GM18508 (cell line): ENCODE results near the gene IST1.
"Not testable (repeated sequence)": the region's sequence is repeated elsewhere in the genome, so short reads cannot be mapped to it uniquely, and the experiment has no call there.

Experiments
- ATAC-seq: cut with Tn5 transposase; IDR thresholded peaks from one replicate; pipeline ENCODE4 v1.9.1; 2021; ENCODE audit warnings: moderate number of reproducible peaks; ENCODE audit not compliant: insufficient read depth, unreplicated experiment

Gene IST1

GRCh38 chr16:71894921-71895678, at the start of gene IST1:
TSS of gene IST1 (plus strand) at chr16:71895531. CDS start at chr16:71915641, 20,110 bp downstream.
- ATAC-seq: peak; percentile 44

DNA sequence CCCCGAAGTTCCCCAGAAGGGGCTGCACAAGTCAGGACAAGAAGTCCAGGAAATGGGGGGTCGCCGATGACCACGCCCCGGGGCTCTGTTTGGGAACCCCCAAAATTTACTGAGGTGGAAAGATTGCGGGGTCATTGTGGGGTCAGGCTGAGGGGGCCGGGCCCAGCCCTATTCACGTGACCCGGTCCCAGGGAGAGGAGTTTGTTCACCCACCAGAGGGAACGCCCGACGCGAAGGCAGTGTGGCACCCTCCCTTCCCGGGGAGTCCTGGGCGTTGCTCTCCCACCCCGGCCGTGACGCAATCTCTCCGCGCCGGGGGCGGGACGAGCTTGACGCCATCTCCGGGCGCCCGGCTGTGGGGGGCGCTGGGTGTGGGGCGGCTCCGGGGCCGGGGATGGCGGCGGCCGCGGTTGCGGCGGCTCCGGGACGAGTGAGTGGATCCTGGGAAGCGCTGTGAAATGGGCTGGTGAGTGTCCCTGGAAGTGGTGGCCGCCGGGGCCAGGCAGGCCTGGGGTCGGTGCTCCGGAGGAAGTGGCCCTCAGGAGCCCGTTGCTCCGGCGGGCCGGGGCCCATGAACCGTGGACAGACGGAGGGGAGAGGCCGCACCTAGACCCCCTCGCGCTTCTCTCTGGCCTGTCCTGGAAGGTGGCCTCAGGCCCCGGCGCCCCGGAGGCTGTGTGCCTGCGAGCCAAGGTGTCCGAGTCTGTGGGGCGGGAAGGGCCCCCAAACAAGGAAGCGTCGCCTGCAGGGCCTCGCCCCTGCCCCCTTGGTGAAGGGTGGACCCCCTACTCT, 49.5 kb upstream of the IST1 start, which contains the start of gene ATXN1L:
Gene ATXN1L, plus strand, starts transcription at position 338 of the 792 bp plus-strand sequence. CDS start 3,765 bp downstream, outside the sequence.
- ATAC-seq: no peak

- ATAC-seq: no peak
Measured at GRCh38 chr16:71846431-71846830, 48.9 kb upstream of the IST1 start.

GRCh38 chr16:71847096-71847495, 48.2 kb upstream of the IST1 start:
- no peak for ATAC-seq

DNA sequence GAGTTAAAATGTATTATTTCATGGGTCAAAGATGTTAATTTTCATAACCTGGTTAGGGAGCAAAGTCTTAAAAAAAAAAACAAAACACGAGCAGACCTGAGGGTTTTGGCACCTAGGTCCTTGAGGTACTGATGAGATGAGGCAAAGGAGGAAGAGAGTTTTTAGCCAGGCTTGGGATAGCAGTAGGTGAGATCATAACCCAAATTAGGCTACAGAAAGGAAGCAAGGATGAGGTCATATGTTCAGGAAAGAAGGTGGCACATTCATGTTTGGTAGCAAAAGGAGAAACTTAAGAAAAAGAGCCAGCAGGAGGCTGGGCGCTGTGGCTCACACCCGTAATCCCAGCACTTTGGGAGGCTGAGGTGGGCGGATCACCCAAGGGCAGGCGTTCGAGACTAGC, 46.7 kb upstream of the IST1 start:
- no peak for ATAC-seq

DNA sequence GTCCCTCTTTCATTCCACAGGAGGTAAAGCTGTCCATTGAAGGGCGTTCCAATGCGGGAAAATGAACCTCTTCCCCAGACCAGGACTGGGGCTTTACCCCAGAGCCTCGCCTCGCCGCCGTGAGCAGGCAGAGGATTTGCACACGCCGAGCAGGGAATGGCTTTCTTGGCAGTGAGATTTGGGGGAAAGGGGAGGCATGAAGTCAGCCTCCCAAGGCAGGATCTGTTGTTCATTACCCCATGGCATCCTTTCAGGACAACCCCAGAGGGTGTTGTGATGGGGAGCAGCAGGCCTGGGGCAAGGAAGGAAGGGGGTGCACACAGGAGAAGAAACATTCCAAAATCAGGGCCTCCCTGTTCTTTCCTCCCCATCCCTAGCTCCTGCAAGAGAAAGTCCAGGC, 43.6 kb upstream of the IST1 start:
- ATAC-seq: no peak

DNA sequence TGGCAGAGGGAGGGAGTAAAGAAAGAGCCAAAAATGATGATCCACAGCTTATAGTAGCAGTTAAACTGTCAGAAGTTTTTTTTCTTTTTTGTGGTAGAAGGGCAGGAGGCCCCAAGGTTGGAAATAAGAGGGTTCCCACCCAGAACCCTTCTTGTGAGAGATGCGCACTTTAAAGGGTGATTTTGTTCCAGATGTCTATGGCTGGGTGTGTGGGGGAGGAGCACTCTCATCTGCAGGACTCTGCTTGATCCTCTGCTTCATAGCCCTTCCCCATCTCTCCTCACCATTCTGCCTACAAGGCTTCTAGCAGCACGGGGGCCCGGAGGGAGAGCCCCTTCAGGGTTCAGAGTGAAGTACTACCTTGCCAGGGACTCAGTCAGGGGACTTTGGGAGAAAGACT, 43.2 kb upstream of the IST1 start:
- no peak for ATAC-seq

DNA sequence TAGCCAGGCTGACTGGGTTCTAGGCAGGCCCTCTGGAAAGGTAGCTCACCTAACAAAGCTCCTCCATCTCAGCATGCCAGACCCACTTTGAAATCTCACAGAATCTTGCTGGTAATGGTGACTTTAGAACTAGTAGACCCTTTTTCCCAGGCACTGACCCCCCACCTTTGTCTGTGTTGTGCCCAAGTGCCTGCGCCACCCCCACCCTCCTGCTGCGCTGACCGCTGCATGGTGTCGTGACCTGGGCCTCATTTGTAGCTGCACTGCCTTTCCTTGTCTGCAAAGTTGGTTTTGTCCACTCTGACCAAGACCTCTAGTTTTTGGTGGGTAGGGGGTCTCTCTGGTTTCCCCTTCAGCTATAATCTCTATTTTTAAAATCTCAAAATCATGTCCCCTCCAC, 42.8 kb upstream of the IST1 start:
- ATAC-seq: no peak

DNA sequence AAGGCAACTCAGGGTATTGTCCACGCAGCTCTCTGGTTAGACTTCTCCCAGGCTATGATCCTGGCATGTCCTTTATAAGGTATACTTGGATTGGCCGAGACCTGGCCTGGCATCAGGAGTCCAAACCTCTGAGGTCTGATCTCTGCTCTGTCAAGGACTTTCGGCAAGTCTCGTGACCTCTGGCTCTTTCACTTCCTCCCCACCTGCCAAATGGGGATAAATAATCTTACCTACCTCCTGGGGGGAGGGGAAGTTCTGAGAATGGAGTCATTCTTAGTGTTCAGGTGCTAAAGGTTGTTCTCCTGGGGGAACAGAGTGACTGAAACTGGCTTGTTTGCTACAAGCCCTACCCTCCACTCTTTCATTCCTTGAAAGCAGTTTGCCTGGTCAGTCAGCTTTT, 41.9 kb upstream of the IST1 start:
- no peak for ATAC-seq

DNA sequence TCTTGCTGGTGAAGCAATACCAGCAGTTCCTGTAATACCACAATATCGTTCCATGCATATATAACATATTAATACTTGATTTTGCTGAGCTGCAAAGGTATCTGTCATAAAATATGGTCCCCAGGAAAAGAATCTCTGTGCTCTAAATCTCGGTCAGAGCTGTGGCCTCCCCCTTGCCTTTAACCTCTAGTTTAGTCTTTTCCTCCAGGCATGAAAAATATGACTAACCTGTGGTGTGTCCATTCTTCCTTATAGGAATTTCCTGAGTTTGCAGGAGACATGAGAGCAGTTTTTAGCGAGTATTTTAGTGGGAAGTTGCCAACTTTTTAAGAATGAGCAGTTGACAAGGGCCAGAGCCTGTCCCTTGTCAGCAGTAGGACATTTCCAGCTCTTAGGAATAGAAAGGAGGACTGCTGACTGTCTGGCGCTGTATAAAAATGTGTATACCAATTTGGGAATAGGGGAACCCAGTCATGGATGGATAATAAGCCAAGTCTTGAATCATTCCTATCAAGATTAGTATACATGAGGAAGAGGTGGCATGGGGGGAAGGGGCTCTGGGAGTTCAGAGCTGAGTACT, 40.9 kb upstream of the IST1 start:
- ATAC-seq: no peak

GRCh38 chr16:71855937-71856662, 39.2 kb upstream of the IST1 start:
- ATAC-seq: no peak

GRCh38 chr16:71859762-71860521, 35.4 kb upstream of the IST1 start:
- ATAC-seq: no peak

GRCh38 chr16:71863995-71864394, 31.3 kb upstream of the IST1 start:
- ATAC-seq: no peak

DNA sequence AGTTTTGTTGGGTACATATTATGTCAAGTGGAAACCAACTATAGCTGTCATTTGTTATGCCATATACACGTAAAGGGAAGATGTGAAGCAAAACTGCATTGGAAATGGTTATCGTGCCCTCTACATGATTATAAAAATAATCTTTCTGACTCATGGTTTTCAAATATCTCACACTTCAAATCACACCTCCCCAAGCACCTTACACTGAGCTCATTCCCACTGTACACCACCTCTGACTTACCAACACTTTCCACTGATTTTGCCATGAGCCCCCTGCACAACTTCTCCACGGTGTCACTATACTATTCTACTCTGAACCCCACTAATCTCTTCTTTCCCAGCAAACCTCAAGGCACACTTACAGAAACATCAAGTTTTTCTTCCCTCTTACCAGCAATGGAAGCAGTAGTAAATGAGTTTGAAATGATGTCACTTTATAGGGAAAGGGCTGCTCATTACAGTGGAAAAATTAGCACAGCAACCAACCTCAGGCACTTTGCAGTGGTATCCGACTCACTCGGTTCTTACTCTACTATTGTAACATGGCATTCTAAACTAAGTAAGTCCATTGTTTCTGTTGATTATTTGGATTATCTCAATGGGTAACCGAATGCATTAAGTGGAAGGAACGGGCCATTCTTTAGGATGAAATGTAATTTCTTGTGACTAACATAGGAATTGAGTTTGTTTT, 30.0 kb upstream of the IST1 start:
- no peak for ATAC-seq

DNA sequence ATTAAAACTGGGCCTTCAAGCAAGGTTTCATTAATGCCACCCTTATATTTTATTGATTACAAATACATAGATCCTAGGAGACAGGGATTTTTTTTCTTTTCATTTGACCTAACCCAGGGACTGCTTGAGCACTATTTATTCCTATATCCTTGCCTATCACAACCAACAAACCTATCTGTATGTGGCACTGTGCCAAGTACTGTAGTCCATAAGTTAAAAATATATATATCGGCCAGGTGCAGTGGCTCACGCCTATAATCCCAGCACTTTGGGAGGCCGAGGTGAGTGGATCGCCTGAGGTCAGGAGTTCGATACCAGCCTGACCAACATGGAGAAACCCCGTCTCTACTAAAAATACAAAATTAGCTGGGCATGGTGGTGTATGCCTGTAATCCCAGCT, 28.2 kb upstream of the IST1 start:
- not testable (repeated sequence) for ATAC-seq

GRCh38 chr16:71867939-71868338, 27.4 kb upstream of the IST1 start:
- ATAC-seq: no peak

GRCh38 chr16:71869089-71869488, 26.2 kb upstream of the IST1 start:
- ATAC-seq: no peak

DNA sequence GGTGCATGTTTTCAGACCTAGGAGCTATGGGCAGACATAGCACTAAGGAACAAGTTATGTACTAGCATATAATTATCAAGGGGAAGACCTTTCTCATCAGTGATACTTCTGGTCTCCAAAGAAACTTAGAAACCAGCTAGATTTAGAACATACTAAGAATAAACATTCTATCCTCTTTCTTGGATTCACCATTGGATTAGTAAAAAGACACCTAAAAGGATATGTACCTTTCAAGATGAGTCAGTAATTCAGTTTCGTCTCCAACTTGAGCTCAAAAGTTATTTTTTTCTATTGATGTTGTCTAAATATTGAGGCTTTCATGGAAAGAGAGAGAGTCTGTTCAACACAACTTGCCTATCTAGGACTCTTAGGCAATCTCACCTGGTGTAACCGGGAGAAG, 24.5 kb upstream of the IST1 start:
- ATAC-seq: no peak

DNA sequence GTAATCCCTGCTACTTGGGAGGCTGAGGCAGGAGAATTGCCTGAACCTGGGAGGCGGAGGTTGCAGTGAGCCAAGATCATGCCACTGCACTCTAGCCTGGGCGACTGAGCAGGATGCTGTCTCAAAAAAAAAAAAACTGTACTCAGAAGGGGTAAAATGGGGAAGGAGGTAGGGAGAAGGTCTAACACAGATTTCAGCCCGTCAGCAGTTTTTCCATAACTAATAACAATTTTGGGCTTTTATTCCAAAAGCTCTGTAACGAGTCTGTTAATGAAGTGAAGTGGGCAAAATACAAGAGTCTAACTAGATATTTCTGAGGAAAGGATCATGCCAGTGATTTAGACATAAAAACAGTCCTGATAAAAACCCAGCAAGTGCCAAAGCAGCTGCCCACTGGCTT, 22.1 kb upstream of the IST1 start:
- ATAC-seq: no peak
